ENCODE measurements around the gene GLIS1.
A peak's percentile ranks its signal among the peaks of the same experiment; 100 is the strongest.

Gene GLIS1

GRCh38 chr1:53483656-53484055 is 255.3 kb downstream of the GLIS1 start:
- CTCF ChIA-PET: interaction anchor here (1.5 to 5.8 kb wide), 2 partner anchors 9 to 197 kb away, joined by 7 to 37 read pairs; no protein-coding TSS in a partner anchor
- H3K36me3 Mint-ChIP-seq: no peaks in the 10 kb centered on the region
- H3K9me3 Mint-ChIP-seq: no peaks in the 10 kb centered on the region
- H3K27ac Mint-ChIP-seq: no peak overlapping the region
- peaks cover 29% of the 10 kb centered on the region for H3K27me3 Mint-ChIP-seq
- no peak overlapping the region for H3K4me3 Mint-ChIP-seq
- no peaks in the 10 kb centered on the region for H3K4me1 Mint-ChIP-seq
- no peak for DNase-seq

- Mint-ChIP-seq H3K4me3 (no peak overlapping the region), H3K36me3 (no peaks in the 10 kb centered on the region), H3K4me1 (no peaks in the 10 kb centered on the region), H3K27ac (no peak overlapping the region), H3K9me3 (no peaks in the 10 kb centered on the region), H3K27me3 (peaks cover 29% of the 10 kb centered on the region)
- CTCF ChIA-PET: interaction anchor here (5.8 kb wide), 1 partner anchor 198 kb away, joined by 37 read pairs; no protein-coding TSS in a partner anchor
- no peak for DNase-seq
These were observed 255.8 kb downstream of the GLIS1 start for GRCh38 chr1:53483170-53483569.

GRCh38 chr1:53482441-53483153 is 256.4 kb downstream of the GLIS1 start:
- no peak overlapping the region for H3K27ac Mint-ChIP-seq
- H3K27me3 Mint-ChIP-seq: peaks cover 29% of the 10 kb centered on the region
- DNase-seq: no peak
- H3K9me3 Mint-ChIP-seq: no peaks in the 10 kb centered on the region
- no peaks in the 10 kb centered on the region for H3K4me1 Mint-ChIP-seq
- CTCF ChIA-PET: interaction anchor here (5.8 kb wide), 1 partner anchor 198 kb away, joined by 37 read pairs; no protein-coding TSS in a partner anchor
- no peaks in the 10 kb centered on the region for H3K36me3 Mint-ChIP-seq
- H3K4me3 Mint-ChIP-seq: no peak overlapping the region

- peaks cover 23% of the 10 kb centered on the region for H3K27me3 Mint-ChIP-seq
- H3K4me3 Mint-ChIP-seq: no peak overlapping the region
- DNase-seq: no peak
- H3K9me3 Mint-ChIP-seq: no peaks in the 10 kb centered on the region
- no peaks in the 10 kb centered on the region for H3K36me3 Mint-ChIP-seq
- H3K4me1 Mint-ChIP-seq: no peaks in the 10 kb centered on the region
- CTCF ChIA-PET: no interaction called here
- no peak overlapping the region for H3K27ac Mint-ChIP-seq
These were observed 257.5 kb downstream of the GLIS1 start for GRCh38 chr1:53481456-53481855.

GRCh38 chr1:53480678-53481077 is 258.3 kb downstream of the GLIS1 start:
- DNase-seq: no peak
- no peaks in the 10 kb centered on the region for H3K36me3 Mint-ChIP-seq
- H3K9me3 Mint-ChIP-seq: no peaks in the 10 kb centered on the region
- H3K27me3 Mint-ChIP-seq: peaks cover 18% of the 10 kb centered on the region
- no peak overlapping the region for H3K4me3 Mint-ChIP-seq
- no peak overlapping the region for H3K27ac Mint-ChIP-seq
- no peaks in the 10 kb centered on the region for H3K4me1 Mint-ChIP-seq
- CTCF ChIA-PET: no interaction called here

GRCh38 chr1:53478502-53478818 is 260.5 kb downstream of the GLIS1 start:
- no peaks in the 10 kb centered on the region for H3K36me3 Mint-ChIP-seq
- no peak overlapping the region for H3K27ac Mint-ChIP-seq
- DNase-seq: no peak

GRCh38 chr1:53477651-53478501 is 261.1 kb downstream of the GLIS1 start:
- Mint-ChIP-seq H3K9me3 (no peaks in the 10 kb centered on the region), H3K4me3 (no peak overlapping the region), H3K27ac (no peak overlapping the region), H3K27me3 (peaks cover 15% of the 10 kb centered on the region), H3K36me3 (no peaks in the 10 kb centered on the region), H3K4me1 (no peaks in the 10 kb centered on the region)
- peak; percentile 17 for DNase-seq
- CTCF ChIA-PET: no interaction called here

More at GRCh38 chr1:53478502-53478818, 260.5 kb downstream of the GLIS1 start:
- Mint-ChIP-seq H3K4me3 (no peak overlapping the region), H3K4me1 (no peaks in the 10 kb centered on the region), H3K9me3 (no peaks in the 10 kb centered on the region), H3K27me3 (peaks cover 15% of the 10 kb centered on the region)
- CTCF ChIA-PET: no interaction called here

- Mint-ChIP-seq H3K27me3 (peaks cover 15% of the 10 kb centered on the region), H3K4me3 (no peak overlapping the region), H3K36me3 (no peaks in the 10 kb centered on the region), H3K4me1 (no peaks in the 10 kb centered on the region), H3K9me3 (no peaks in the 10 kb centered on the region), H3K27ac (no peak overlapping the region)
- no peak for DNase-seq
- CTCF ChIA-PET: interaction anchor here (1.0 kb wide), 1 partner anchor 10 kb away, joined by 3 read pairs; no protein-coding TSS in a partner anchor
These were observed 262.4 kb downstream of the GLIS1 start for GRCh38 chr1:53476579-53476978.

- no peak for DNase-seq
- Mint-ChIP-seq H3K4me1 (no peaks in the 10 kb centered on the region), H3K36me3 (no peaks in the 10 kb centered on the region), H3K4me3 (no peak overlapping the region), H3K9me3 (no peaks in the 10 kb centered on the region), H3K27ac (no peak overlapping the region), H3K27me3 (peaks cover 15% of the 10 kb centered on the region)
- CTCF ChIA-PET: interaction anchor here (1.0 to 1.5 kb wide), 2 partner anchors 9 to 198 kb away, joined by 4 to 7 read pairs; no protein-coding TSS in a partner anchor
These were observed 263.3 kb downstream of the GLIS1 start for GRCh38 chr1:53475664-53476063.

- H3K27me3 Mint-ChIP-seq: peaks cover 16% of the 10 kb centered on the region
- H3K36me3 Mint-ChIP-seq: no peaks in the 10 kb centered on the region
- H3K4me1 Mint-ChIP-seq: no peaks in the 10 kb centered on the region
- no peak overlapping the region for H3K27ac Mint-ChIP-seq
- H3K9me3 Mint-ChIP-seq: no peaks in the 10 kb centered on the region
- H3K4me3 Mint-ChIP-seq: no peak overlapping the region
- peak; percentile 33 for DNase-seq
- CTCF ChIA-PET: interaction anchor here (0.6 to 1.2 kb wide), 4 partner anchors 77 to 219 kb away, joined by 3 to 6 read pairs (median 3); no protein-coding TSS in a partner anchor
These were observed 265.5 kb downstream of the GLIS1 start for GRCh38 chr1:53473463-53473862.

- CTCF ChIA-PET: interaction anchor here (1.3 kb wide), 1 partner anchor 193 kb away, joined by 3 read pairs; no protein-coding TSS in a partner anchor
- Mint-ChIP-seq H3K27me3 (peaks cover 11% of the 10 kb centered on the region), H3K4me1 (no peaks in the 10 kb centered on the region), H3K27ac (no peak overlapping the region), H3K36me3 (no peaks in the 10 kb centered on the region), H3K9me3 (no peaks in the 10 kb centered on the region), H3K4me3 (no peak overlapping the region)
- no peak for DNase-seq
These were observed 268.0 kb downstream of the GLIS1 start for GRCh38 chr1:53471000-53471399.

- CTCF ChIA-PET: no interaction called here
- H3K27ac Mint-ChIP-seq: no peak overlapping the region
- H3K9me3 Mint-ChIP-seq: no peaks in the 10 kb centered on the region
These were observed 268.4 kb downstream of the GLIS1 start for GRCh38 chr1:53470584-53470983.

GRCh38 chr1:53470155-53470554 is 268.8 kb downstream of the GLIS1 start:
- DNase-seq: no peak

More at GRCh38 chr1:53470584-53470983, 268.4 kb downstream of the GLIS1 start:
- H3K4me1 Mint-ChIP-seq: no peaks in the 10 kb centered on the region
- H3K4me3 Mint-ChIP-seq: no peak overlapping the region
- no peaks in the 10 kb centered on the region for H3K36me3 Mint-ChIP-seq
- peaks cover 11% of the 10 kb centered on the region for H3K27me3 Mint-ChIP-seq
- no peak for DNase-seq

GRCh38 chr1:53469373-53469772 is 269.6 kb downstream of the GLIS1 start:
- no peak for DNase-seq
- peaks cover 10% of the 10 kb centered on the region for H3K27me3 Mint-ChIP-seq
- H3K27ac Mint-ChIP-seq: no peak overlapping the region
- no peaks in the 10 kb centered on the region for H3K4me1 Mint-ChIP-seq
- H3K9me3 Mint-ChIP-seq: no peaks in the 10 kb centered on the region
- H3K36me3 Mint-ChIP-seq: no peaks in the 10 kb centered on the region
- CTCF ChIA-PET: interaction anchor here (0.9 to 1.0 kb wide), 2 partner anchors 18 to 191 kb away, joined by 3 read pairs; no protein-coding TSS in a partner anchor
- no peak overlapping the region for H3K4me3 Mint-ChIP-seq

More at GRCh38 chr1:53470155-53470554, 268.8 kb downstream of the GLIS1 start:
- no peak overlapping the region for H3K4me3 Mint-ChIP-seq
- no peaks in the 10 kb centered on the region for H3K9me3 Mint-ChIP-seq
- CTCF ChIA-PET: no interaction called here
- H3K4me1 Mint-ChIP-seq: no peaks in the 10 kb centered on the region
- H3K36me3 Mint-ChIP-seq: no peaks in the 10 kb centered on the region
- H3K27me3 Mint-ChIP-seq: peaks cover 11% of the 10 kb centered on the region
- no peak overlapping the region for H3K27ac Mint-ChIP-seq

Data from activated naive CD4-positive, alpha-beta T cell treated with anti-CD3 and anti-CD28 coated beads, Interleukin-2, amount 10 ng/mL, durations not matched to agents 7 days and 5 days (primary cell).